Left ventricle myocardium superior (tissue), 1 donor: ENCODE measurements around the gene FAM168A. TPM values are rescaled to one million over a fixed set of nuclear protein-coding genes. Genes with fewer than 3 reads are reported as not detected.
A peak's percentile ranks its signal among the peaks of the same experiment; 100 is the strongest.
"Not testable (repeated sequence)": the region's sequence is repeated elsewhere in the genome, so short reads cannot be mapped to it uniquely, and the experiment has no call there.

Experiments used
- ATAC-seq: fragments of 200-7000 bp; cut with Tn5 transposase; one replicate; pipeline ENCODE4 v1.9.1; 2020; ENCODE audit warnings: mild to moderate bottlenecking, moderate library complexity
- DNase-seq: peaks from one replicate; pipeline ENCODE4 v3.0.0-alpha.2; 2020
- intact Hi-C: fragments of 100-400 bp; cut with micrococcal nuclease; formaldehyde crosslinking; loops from one replicate; pipeline ENCODE4 v1.11.0; 2022
- total RNA-seq: library from RNA; stranded (reverse); fragmentation: NEBNext Ultra II Directional; extraction: Animal tissue kit (Norgen Biotek cat#: 25700); gene quantifications from one replicate; pipeline ENCODE4 v1.2.1, GENCODE V29; 2021
- donor health status: DM: no; HTN: yes; CAD: no; lungs with severe emphysema.

FAM168A gene
- total RNA-seq, 1 donor from 2014 or later, result 30.6 TPM

GRCh38 chr11:73454987-73455386 is 142.9 kb downstream of the FAM168A start:
- DNase-seq (no peak), ATAC-seq (no peak)
- intact Hi-C loops, result no loop called here

- intact Hi-C loops, result no loop called here
- no peak for ATAC-seq
- no peak for DNase-seq
Observed at GRCh38 chr11:73453562-73453961, 144.3 kb downstream of the FAM168A start.

GRCh38 chr11:73452726-73453125 is 145.2 kb downstream of the FAM168A start:
- ATAC-seq, result no peak
- intact Hi-C loops, result no loop called here
- DNase-seq, result no peak

GRCh38 chr11:73451896-73452295 is 146.0 kb downstream of the FAM168A start:
- intact Hi-C loops, result no loop called here
- ATAC-seq (no peak), DNase-seq (no peak)

- peak; percentile 44 for ATAC-seq
- intact Hi-C loops, result no loop called here
- no peak for DNase-seq
Observed at GRCh38 chr11:73446766-73447165, 151.1 kb downstream of the FAM168A start.

- intact Hi-C loops, result no loop called here
- ATAC-seq (no peak), DNase-seq (no peak)
Observed at GRCh38 chr11:73445980-73446379, 151.9 kb downstream of the FAM168A start.

GRCh38 chr11:73439002-73439843 is 158.7 kb downstream of the FAM168A start:
- DNase-seq, result no peak
- intact Hi-C loops, result no loop called here
- peak; percentile 70 for ATAC-seq

- DNase-seq, intact Hi-C loops: not testable (repeated sequence)
- peak; percentile 49 for ATAC-seq
Observed at GRCh38 chr11:73436859-73437258, 161.1 kb downstream of the FAM168A start.

GRCh38 chr11:73431396-73431795 is 166.5 kb downstream of the FAM168A start:
- DNase-seq (no peak), ATAC-seq (no peak)
- intact Hi-C loops, result no loop called here

- no peak for DNase-seq
- ATAC-seq, result no peak
- intact Hi-C loops, result no loop called here
Observed at GRCh38 chr11:73430326-73430725, 167.6 kb downstream of the FAM168A start.

GRCh38 chr11:73429121-73429750 is 168.7 kb downstream of the FAM168A start:
- intact Hi-C loops, result no loop called here
- ATAC-seq, result no peak
- DNase-seq, result no peak

GRCh38 chr11:73428699-73429098 is 169.2 kb downstream of the FAM168A start:
- ATAC-seq (no peak), DNase-seq (no peak)
- intact Hi-C loops, result no loop called here

GRCh38 chr11:73428227-73428626 is 169.7 kb downstream of the FAM168A start:
- no peak for DNase-seq
- intact Hi-C loops, result no loop called here
- ATAC-seq, result no peak

- intact Hi-C loops, result no loop called here
- ATAC-seq (no peak), DNase-seq (no peak)
Observed at GRCh38 chr11:73426219-73426850, 171.6 kb downstream of the FAM168A start.

- DNase-seq, result no peak
- peak; percentile 55 for ATAC-seq
- intact Hi-C loops, result no loop called here
Observed at GRCh38 chr11:73425108-73425507, 172.8 kb downstream of the FAM168A start.

GRCh38 chr11:73423506-73423905 is 174.4 kb downstream of the FAM168A start:
- no peak for ATAC-seq
- no peak for DNase-seq
- intact Hi-C loops, result no loop called here

- no peak for DNase-seq
- no peak for ATAC-seq
- intact Hi-C loops, result no loop called here
Observed at GRCh38 chr11:73422886-73423285, 175.0 kb downstream of the FAM168A start.

- DNase-seq, result no peak
- intact Hi-C loops, result no loop called here
- ATAC-seq, result no peak
Observed at GRCh38 chr11:73420136-73420535, 177.8 kb downstream of the FAM168A start.

- ATAC-seq (no peak), DNase-seq (no peak)
- intact Hi-C loops, result no loop called here
Observed at GRCh38 chr11:73416786-73417185, 181.1 kb downstream of the FAM168A start.

GRCh38 chr11:73415854-73416615 is 181.9 kb downstream of the FAM168A start:
- no peak for DNase-seq
- no peak for ATAC-seq
- intact Hi-C loops, result no loop called here
